NCI-H187 (cell line): Measurements from ENCODE around the gene LRRC18.

Source experiments
- DNase-seq, 2 experiments: peaks; one replicate each; lab custom pipeline; 2025; lab: John Stamatoyannopoulos, UW

The LRRC18 gene

GRCh38 chr10:48880016-48880705 lies 59.5 kb downstream of the LRRC18 start:
- DNase-seq, result no peak

GRCh38 chr10:48879451-48879850 lies 60.2 kb downstream of the LRRC18 start:
- DNase-seq, result no peak

- DNase-seq, result no peak
Measured at GRCh38 chr10:48878091-48878490, 61.5 kb downstream of the LRRC18 start.

GRCh38 chr10:48872234-48872633 lies 67.4 kb downstream of the LRRC18 start:
- DNase-seq, result no peak
